Type B pancreatic cell (in vitro differentiated cells): Measurements from ENCODE around the gene RUNX1. TPM values are rescaled to one million over a fixed set of nuclear protein-coding genes. Genes with fewer than 3 reads are reported as not detected.

Source experiments
- DNase-seq: peaks from one replicate; pipeline ENCODE4 v3.0.0; 2021; ENCODE audit warnings: mixed read lengths; ENCODE audit not compliant: unreplicated experiment; ENCODE audit errors: extremely low spot score
- H3K27ac Mint-ChIP-seq: 2 replicates; pipeline ENCODE4 v1.8.0; 2021; ENCODE audit warnings: mild to moderate bottlenecking, mixed read lengths
- H3K27me3 Mint-ChIP-seq: 2 replicates; pipeline ENCODE4 v1.8.0; 2021; ENCODE audit warnings: mixed read lengths
- H3K36me3 Mint-ChIP-seq: 2 replicates; pipeline ENCODE4 v1.8.0; 2021; ENCODE audit warnings: mixed read lengths
- H3K4me1 Mint-ChIP-seq: one replicate; pipeline ENCODE4 v1.8.0; 2021; ENCODE audit warnings: mixed read lengths; ENCODE audit not compliant: unreplicated experiment
- H3K4me3 Mint-ChIP-seq: 2 replicates; pipeline ENCODE4 v1.8.0; 2021; ENCODE audit warnings: mild to moderate bottlenecking, mixed read lengths
- H3K9me3 Mint-ChIP-seq: 2 replicates; pipeline ENCODE4 v1.8.0; 2021; ENCODE audit warnings: mixed read lengths
- CTCF ChIP-seq: fragments of 200-600 bp; sonication (generic); conservative IDR thresholded peaks from 2 replicates; pipeline ENCODE4 v1.5.0; 2021; ENCODE audit warnings: antibody characterized with exemption, mild to moderate bottlenecking
- total RNA-seq: library from RNA; stranded (reverse); gene quantifications from 2 replicates; pipeline ENCODE4 v1.2.1, GENCODE V29; 2021; ENCODE audit warnings: low replicate concordance

Gene RUNX1
- total RNA-seq, 1 donor from 2014 or later: 11.9 TPM

- Mint-ChIP-seq H3K9me3 (no peaks in the 10 kb centered on the region), H3K4me1 (peaks cover 18% of the 10 kb centered on the region), H3K27me3 (peaks cover 8% of the 10 kb centered on the region), H3K27ac (no peak overlapping the region), H3K36me3 (no peaks in the 10 kb centered on the region), H3K4me3 (no peak overlapping the region)
- no peak for DNase-seq
- no peak for TF ChIP-seq CTCF
These were observed 258.8 kb downstream of the RUNX1 start for GRCh38 chr21:34790341-34790740.

GRCh38 chr21:34788879-34789278 is 260.2 kb downstream of the RUNX1 start:
- DNase-seq: no peak
- Mint-ChIP-seq H3K9me3 (no peaks in the 10 kb centered on the region), H3K27me3 (peaks cover 8% of the 10 kb centered on the region), H3K27ac (no peak overlapping the region), H3K36me3 (no peaks in the 10 kb centered on the region), H3K4me3 (no peak overlapping the region), H3K4me1 (peaks cover 11% of the 10 kb centered on the region)
- TF ChIP-seq CTCF: no peak

DNA sequence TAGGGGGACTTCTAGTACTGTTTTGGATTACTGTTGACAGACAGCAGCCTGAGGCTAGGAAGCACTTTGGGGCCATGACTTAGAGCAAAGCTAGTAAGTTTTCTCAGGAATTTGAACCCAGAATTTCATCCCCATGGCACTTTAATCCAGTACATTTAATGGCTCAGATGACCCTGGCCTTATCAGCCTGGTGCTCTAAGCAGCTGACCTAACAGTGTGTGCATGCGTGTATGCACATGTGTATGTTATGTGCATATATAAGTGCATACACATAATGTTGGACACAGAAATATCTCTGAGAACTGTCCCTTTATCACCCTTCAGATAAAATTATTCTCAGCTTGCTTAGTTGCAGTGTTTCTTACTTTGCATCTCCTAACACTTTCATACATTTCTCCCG is 265.3 kb downstream of the RUNX1 start:
- TF ChIP-seq CTCF: no peak
- no peak overlapping the region for H3K4me3 Mint-ChIP-seq
- H3K27ac Mint-ChIP-seq: no peak overlapping the region
- no peaks in the 10 kb centered on the region for H3K36me3 Mint-ChIP-seq
- H3K4me1 Mint-ChIP-seq: peaks cover 5% of the 10 kb centered on the region
- H3K9me3 Mint-ChIP-seq: no peaks in the 10 kb centered on the region
- DNase-seq: no peak
- peaks cover 10% of the 10 kb centered on the region for H3K27me3 Mint-ChIP-seq

GRCh38 chr21:34782506-34783360 is 266.4 kb downstream of the RUNX1 start:
- H3K36me3 Mint-ChIP-seq: no peaks in the 10 kb centered on the region
- H3K27me3 Mint-ChIP-seq: peaks cover 8% of the 10 kb centered on the region
- H3K4me3 Mint-ChIP-seq: no peak overlapping the region

DNA sequence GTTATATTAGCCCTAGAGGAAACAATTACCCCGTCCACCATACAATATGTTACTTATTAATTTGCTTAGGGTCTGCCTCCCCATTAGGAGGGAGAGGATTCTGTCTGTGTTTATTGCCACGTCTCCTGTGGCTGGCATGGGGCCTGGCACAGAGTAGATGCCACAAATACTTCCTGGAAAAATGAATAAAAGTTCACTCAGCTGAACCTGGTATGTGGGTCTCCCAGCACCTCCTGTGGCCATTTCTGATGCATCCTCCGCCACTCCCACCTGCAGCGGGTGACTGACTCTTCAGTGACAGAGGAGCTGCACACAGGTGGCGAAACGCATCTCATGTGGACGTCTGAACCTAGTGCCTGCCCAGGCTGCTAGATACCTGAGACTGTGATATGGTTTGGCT is 267.6 kb downstream of the RUNX1 start:
- DNase-seq: no peak
- H3K27ac Mint-ChIP-seq: no peak overlapping the region
- no peaks in the 10 kb centered on the region for H3K36me3 Mint-ChIP-seq
- TF ChIP-seq CTCF: no peak
- peaks cover 4% of the 10 kb centered on the region for H3K4me1 Mint-ChIP-seq
- H3K27me3 Mint-ChIP-seq: peaks cover 6% of the 10 kb centered on the region
- no peak overlapping the region for H3K4me3 Mint-ChIP-seq
- H3K9me3 Mint-ChIP-seq: no peaks in the 10 kb centered on the region

More at GRCh38 chr21:34782506-34783360, 266.4 kb downstream of the RUNX1 start:
- H3K9me3 Mint-ChIP-seq: no peaks in the 10 kb centered on the region
- no peak for DNase-seq
- H3K4me1 Mint-ChIP-seq: peaks cover 4% of the 10 kb centered on the region
- TF ChIP-seq CTCF: no peak
- no peak overlapping the region for H3K27ac Mint-ChIP-seq
